Measurements from ENCODE around the gene ADARB1.

- no peak for TF ChIP-seq CTCF (IDR thresholded peaks at IDR 0.05)
- no peak for TF ChIP-seq EP300 (IDR thresholded peaks at IDR 0.05; ENCODE audit: borderline replicate concordance in 1 of 2, low read depth in 1 of 2, low read length in 1 of 2)
Observed at GRCh38 chr21:45108034-45108790, 33.8 kb downstream of the ADARB1 start.
